ENCODE results near the gene ENTR1. TPM values are rescaled to one million over a fixed set of nuclear protein-coding genes. Genes with fewer than 3 reads are reported as not detected.

ENTR1 gene
- total and polyA plus RNA-seq, 10 of the 15 experiments (the other 5 are each of a cell fraction or from before 2014, with no cell fraction given): 8.2 to 96.4 (median 41.1) TPM

DNA sequence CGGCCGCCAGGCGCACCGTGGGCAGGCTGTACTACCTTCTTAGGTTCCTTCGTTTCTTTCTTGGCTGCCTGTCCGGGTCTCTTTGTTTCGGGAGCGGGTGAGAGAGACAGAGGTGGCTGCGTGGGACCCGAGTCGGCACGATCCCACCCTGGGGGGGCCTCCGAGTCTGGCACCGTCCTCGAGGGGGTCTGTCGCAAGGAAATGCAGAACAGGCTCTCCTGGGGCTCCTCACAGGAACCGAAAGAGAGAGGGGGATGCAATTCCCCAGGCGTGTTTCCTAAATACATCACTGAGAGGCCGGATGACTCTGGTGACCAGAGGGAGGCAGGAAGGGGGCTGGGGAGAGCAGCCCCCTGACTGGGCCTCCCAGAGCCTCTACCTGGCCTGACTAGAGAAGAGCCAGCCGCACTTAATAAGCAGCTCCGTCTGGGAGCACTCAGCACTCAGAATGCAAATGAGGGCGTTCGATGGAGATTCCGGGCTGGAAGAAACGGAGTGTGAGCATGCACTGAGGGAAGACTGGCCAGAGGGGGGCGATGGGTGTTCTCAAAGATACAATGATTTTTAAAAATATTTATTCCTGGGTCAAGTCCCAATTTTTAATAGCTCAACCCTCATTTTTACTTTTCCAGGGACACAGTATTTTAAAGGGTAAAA lies 40.9 kb upstream of the ENTR1 start:
- RAD21 ChIA-PET (ENCODE audit: unreplicated experiment): no interaction called here
- no peaks in the 10 kb centered on the region for H3K4me1 ChIP-seq (ENCODE audit: control insufficient read depth, insufficient read depth, low read length)
- no peak for ATAC-seq
- no peaks in the 10 kb centered on the region for H3K27me3 ChIP-seq (replicated peaks in 1 of 2; ENCODE audit: control insufficient read depth in 2 of 2, insufficient read depth in 2 of 2, low read length in 1 of 2)
- H3K79me2 ChIP-seq (ENCODE audit: control insufficient read depth, insufficient read depth, low read length): no peaks in the 10 kb centered on the region
- FAIRE-seq: no peak
- no peak overlapping the region for H2AFZ ChIP-seq (ENCODE audit: control insufficient read depth, low read depth, low read length)
- peaks cover 31 to 33% of the 10 kb centered on the region in 2 experiments for H3K36me3 ChIP-seq (ENCODE audit: control insufficient read depth in 2 of 2, insufficient read depth in 2 of 2, low read length in 1 of 2)
- SMC1A ChIA-PET (ENCODE audit: uncharacterized antibody, unreplicated experiment): interaction anchor here (0.6 kb wide), 1 partner anchor 195 kb away, joined by 3 read pairs; no protein-coding TSS in a partner anchor
- intact Hi-C loops (cut with micrococcal nuclease; ENCODE audit: unreplicated experiment) (no loop called here), in situ Hi-C loops (cut with MboI) (no loop called here)
- 95% methylated on average over 18 of the region's 26 CpGs for WGBS (ENCODE audit: insufficient coverage, insufficient replicate concordance, low lambda C conversion rate, missing lambda C conversion rate)
- H3K9ac ChIP-seq (ENCODE audit: control insufficient read depth, insufficient read depth, low read length): no peak overlapping the region
- H3K4me3 ChIP-seq: no peak overlapping the region
- CTCF ChIA-PET: no interaction called here
- H4K20me1 ChIP-seq (ENCODE audit: control insufficient read depth, insufficient read depth): no peaks in the 10 kb centered on the region
- POLR2A ChIA-PET: no interaction called here
- no peak for DNase-seq (ENCODE audit: low read depth, low spot score)
- no peaks in the 10 kb centered on the region for H3K9me3 ChIP-seq (replicated peaks; ENCODE audit: control insufficient read depth, insufficient read depth, low read length)
- BruUV-seq (replicated peaks): no TSS peak
- no peak overlapping the region for H3K27ac ChIP-seq (ENCODE audit: control insufficient read depth, insufficient read depth)
- H3K4me2 ChIP-seq (ENCODE audit: control insufficient read depth, insufficient read depth): no peak overlapping the region
- TF ChIP-seq, protein P1, sequence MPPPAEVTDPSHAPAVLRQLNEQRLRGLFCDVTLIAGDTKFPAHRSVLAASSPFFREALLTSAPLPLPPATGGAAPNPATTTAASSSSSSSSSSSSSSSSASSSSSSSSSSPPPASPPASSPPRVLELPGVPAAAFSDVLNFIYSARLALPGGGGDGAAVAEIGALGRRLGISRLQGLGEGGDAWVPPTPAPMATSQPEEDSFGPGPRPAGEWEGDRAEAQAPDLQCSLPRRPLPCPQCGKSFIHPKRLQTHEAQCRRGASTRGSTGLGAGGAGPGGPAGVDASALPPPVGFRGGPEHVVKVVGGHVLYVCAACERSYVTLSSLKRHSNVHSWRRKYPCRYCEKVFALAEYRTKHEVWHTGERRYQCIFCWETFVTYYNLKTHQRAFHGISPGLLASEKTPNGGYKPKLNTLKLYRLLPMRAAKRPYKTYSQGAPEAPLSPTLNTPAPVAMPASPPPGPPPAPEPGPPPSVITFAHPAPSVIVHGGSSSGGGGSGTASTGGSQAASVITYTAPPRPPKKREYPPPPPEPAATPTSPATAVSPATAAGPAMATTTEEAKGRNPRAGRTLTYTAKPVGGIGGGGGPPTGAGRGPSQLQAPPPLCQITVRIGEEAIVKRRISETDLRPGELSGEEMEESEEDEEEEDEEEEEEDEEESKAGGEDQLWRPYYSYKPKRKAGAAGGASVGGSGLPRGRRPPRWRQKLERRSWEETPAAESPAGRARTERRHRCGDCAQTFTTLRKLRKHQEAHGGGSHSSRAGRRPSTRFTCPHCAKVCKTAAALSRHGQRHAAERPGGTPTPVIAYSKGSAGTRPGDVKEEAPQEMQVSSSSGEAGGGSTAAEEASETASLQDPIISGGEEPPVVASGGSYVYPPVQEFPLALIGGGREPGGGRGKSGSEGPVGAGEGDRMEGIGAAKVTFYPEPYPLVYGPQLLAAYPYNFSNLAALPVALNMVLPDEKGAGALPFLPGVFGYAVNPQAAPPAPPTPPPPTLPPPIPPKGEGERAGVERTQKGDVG (CRISPR knock-in tag; IDR thresholded peaks at IDR 0.05): no peak
- TF ChIP-seq IKZF2 (IDR thresholded peaks at IDR 0.05) (no peak), MEF2A (IDR thresholded peaks at IDR 0.05; ENCODE audit: insufficient read depth, low read depth, low read length) (no peak), POLR2AphosphoS5 (IDR thresholded peaks at IDR 0.05; ENCODE audit: low read length) (no peak), JUND (IDR thresholded peaks at IDR 0.05; ENCODE audit: low read depth, low read length) (no peak), CBFB (IDR thresholded peaks at IDR 0.05; ENCODE audit: low read depth) (no peak), ZNF274 (IDR thresholded peaks at IDR 0.05; ENCODE audit: insufficient read depth, insufficient read length) (no peak), TARDBP (IDR thresholded peaks at IDR 0.05; ENCODE audit: borderline replicate concordance) (no peak), KDM1A (IDR thresholded peaks at IDR 0.05; ENCODE audit: borderline replicate concordance) (no peak), SREBF2 (IDR thresholded peaks at IDR 0.05; ENCODE audit: low read length) (no peak), TBL1XR1 (IDR thresholded peaks at IDR 0.05; ENCODE audit: low read depth, low read length) (no peak), ATF7 (IDR thresholded peaks at IDR 0.05; ENCODE audit: low read depth) (no peak)
- TF ChIP-seq, protein P2, sequence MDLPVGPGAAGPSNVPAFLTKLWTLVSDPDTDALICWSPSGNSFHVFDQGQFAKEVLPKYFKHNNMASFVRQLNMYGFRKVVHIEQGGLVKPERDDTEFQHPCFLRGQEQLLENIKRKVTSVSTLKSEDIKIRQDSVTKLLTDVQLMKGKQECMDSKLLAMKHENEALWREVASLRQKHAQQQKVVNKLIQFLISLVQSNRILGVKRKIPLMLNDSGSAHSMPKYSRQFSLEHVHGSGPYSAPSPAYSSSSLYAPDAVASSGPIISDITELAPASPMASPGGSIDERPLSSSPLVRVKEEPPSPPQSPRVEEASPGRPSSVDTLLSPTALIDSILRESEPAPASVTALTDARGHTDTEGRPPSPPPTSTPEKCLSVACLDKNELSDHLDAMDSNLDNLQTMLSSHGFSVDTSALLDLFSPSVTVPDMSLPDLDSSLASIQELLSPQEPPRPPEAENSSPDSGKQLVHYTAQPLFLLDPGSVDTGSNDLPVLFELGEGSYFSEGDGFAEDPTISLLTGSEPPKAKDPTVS (IDR thresholded peaks at IDR 0.05; ENCODE audit: low read depth, low read length): no peak
- TF ChIP-seq, protein P3, sequence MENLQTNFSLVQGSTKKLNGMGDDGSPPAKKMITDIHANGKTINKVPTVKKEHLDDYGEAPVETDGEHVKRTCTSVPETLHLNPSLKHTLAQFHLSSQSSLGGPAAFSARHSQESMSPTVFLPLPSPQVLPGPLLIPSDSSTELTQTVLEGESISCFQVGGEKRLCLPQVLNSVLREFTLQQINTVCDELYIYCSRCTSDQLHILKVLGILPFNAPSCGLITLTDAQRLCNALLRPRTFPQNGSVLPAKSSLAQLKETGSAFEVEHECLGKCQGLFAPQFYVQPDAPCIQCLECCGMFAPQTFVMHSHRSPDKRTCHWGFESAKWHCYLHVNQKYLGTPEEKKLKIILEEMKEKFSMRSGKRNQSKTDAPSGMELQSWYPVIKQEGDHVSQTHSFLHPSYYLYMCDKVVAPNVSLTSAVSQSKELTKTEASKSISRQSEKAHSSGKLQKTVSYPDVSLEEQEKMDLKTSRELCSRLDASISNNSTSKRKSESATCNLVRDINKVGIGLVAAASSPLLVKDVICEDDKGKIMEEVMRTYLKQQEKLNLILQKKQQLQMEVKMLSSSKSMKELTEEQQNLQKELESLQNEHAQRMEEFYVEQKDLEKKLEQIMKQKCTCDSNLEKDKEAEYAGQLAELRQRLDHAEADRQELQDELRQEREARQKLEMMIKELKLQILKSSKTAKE (IDR thresholded peaks at IDR 0.05; ENCODE audit: low read depth, poor library complexity, severe bottlenecking): no peak
- TF ChIP-seq, protein P4, sequence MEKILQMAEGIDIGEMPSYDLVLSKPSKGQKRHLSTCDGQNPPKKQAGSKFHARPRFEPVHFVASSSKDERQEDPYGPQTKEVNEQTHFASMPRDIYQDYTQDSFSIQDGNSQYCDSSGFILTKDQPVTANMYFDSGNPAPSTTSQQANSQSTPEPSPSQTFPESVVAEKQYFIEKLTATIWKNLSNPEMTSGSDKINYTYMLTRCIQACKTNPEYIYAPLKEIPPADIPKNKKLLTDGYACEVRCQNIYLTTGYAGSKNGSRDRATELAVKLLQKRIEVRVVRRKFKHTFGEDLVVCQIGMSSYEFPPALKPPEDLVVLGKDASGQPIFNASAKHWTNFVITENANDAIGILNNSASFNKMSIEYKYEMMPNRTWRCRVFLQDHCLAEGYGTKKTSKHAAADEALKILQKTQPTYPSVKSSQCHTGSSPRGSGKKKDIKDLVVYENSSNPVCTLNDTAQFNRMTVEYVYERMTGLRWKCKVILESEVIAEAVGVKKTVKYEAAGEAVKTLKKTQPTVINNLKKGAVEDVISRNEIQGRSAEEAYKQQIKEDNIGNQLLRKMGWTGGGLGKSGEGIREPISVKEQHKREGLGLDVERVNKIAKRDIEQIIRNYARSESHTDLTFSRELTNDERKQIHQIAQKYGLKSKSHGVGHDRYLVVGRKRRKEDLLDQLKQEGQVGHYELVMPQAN (conservative IDR thresholded peaks at IDR 0.05): no peak

Measured in GM12878 (cell line).